SK-N-SH treated with all-trans-retinoic acid at 6 μM for 48 hours (cell line): Measurements from ENCODE around the gene CHD1.

Experiments
- CREB5 ChIP-seq: fragments of 250-450 bp; sonication (Bioruptor Pico); IDR thresholded peaks from 2 replicates; pipeline ENCODE4 v1.5.1; 2020; ENCODE audit warnings: low read depth, mild to moderate bottlenecking, moderate library complexity
- ESRRG ChIP-seq: fragments of 250-450 bp; sonication (Bioruptor Pico); IDR thresholded peaks from 2 replicates; pipeline ENCODE4 v1.6.1; 2021; ENCODE audit warnings: mild to moderate bottlenecking
- PPARA ChIP-seq: fragments of 250-450 bp; sonication (Bioruptor Pico); IDR thresholded peaks from 2 replicates; pipeline ENCODE4 v1.5.0; 2020; ENCODE audit warnings: mild to moderate bottlenecking, borderline replicate concordance
- SNAI2 ChIP-seq: fragments of 250-450 bp; sonication (Bioruptor Pico); IDR thresholded peaks from 2 replicates; pipeline ENCODE4 v1.5.0; 2020; ENCODE audit warnings: mild to moderate bottlenecking, moderate library complexity
- TCF4 ChIP-seq: fragments of 250-450 bp; sonication (Bioruptor Pico); IDR thresholded peaks from 2 replicates; pipeline ENCODE4 v1.8.0; 2021; ENCODE audit warnings: mild to moderate bottlenecking, moderate library complexity, borderline replicate concordance
- ZFP3 ChIP-seq: fragments of 250-450 bp; sonication (Bioruptor Pico); IDR thresholded peaks from 2 replicates; pipeline ENCODE4 v1.5.0; 2020; ENCODE audit warnings: mild to moderate bottlenecking, moderate library complexity
- TF ChIP-seq, protein P1 (sequence below): fragments of 250-450 bp; sonication (Bioruptor Pico); IDR thresholded peaks from 2 replicates; pipeline ENCODE4 v1.8.0; 2020; ENCODE audit warnings: mild to moderate bottlenecking, moderate library complexity, borderline replicate concordance

DNA sequence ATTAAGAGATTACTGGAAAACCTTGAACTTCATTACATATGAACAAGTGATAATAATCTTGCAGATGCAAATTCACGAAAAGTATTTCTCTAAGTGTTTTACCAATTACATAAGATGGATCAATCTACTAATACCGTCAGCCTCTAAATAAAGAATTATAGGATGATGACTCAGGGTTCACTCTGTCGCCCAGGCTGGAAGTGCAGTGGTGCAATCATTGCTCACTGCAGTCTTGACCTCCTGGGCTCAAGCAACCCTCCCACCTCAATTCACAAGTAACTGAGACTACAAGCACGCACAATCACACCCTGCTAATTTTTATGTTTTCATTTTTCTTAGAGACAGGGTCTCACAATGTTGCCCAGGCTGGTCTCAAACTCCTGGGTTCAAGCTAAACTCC lies 56.1 kb downstream of the CHD1 start:
- TF ChIP-seq PPARA (CRISPR knock-in tag) (no peak), SNAI2 (no peak), TCF4 (CRISPR knock-in tag) (no peak), ESRRG (no peak), ZFP3 (CRISPR knock-in tag) (no peak), CREB5 (CRISPR knock-in tag) (no peak)
- TF ChIP-seq, protein P1, sequence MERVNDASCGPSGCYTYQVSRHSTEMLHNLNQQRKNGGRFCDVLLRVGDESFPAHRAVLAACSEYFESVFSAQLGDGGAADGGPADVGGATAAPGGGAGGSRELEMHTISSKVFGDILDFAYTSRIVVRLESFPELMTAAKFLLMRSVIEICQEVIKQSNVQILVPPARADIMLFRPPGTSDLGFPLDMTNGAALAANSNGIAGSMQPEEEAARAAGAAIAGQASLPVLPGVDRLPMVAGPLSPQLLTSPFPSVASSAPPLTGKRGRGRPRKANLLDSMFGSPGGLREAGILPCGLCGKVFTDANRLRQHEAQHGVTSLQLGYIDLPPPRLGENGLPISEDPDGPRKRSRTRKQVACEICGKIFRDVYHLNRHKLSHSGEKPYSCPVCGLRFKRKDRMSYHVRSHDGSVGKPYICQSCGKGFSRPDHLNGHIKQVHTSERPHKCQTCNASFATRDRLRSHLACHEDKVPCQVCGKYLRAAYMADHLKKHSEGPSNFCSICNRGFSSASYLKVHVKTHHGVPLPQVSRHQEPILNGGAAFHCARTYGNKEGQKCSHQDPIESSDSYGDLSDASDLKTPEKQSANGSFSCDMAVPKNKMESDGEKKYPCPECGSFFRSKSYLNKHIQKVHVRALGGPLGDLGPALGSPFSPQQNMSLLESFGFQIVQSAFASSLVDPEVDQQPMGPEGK: no peak
